NT2/D1 (cell line): ENCODE measurements around the gene RNGTT.

Source experiments
- SUZ12 ChIP-seq: IDR thresholded peaks from 2 replicates; pipeline ENCODE4 v1.6.1; 2011; ENCODE audit not compliant: insufficient read length, insufficient read depth; ENCODE audit errors: extremely low read depth
- YY1 ChIP-seq: IDR thresholded peaks from 2 replicates; pipeline ENCODE4 v1.6.1; 2011; ENCODE audit not compliant: insufficient read length, insufficient read depth
- ZNF274 ChIP-seq: IDR thresholded peaks from 2 replicates; pipeline ENCODE4 v1.6.1; 2011; ENCODE audit warnings: mild to moderate bottlenecking, low read depth, low read length

GRCh38 chr6:88872962-88873361 is 90.5 kb downstream of the RNGTT start:
- no peak for TF ChIP-seq ZNF274
- TF ChIP-seq YY1, result no peak
- no peak for TF ChIP-seq SUZ12
